PC-9 (cell line): ENCODE data around the gene RNF148.

Source experiments
- EZH2 ChIP-seq: fragments of 200-600 bp; sonication (generic); IDR thresholded peaks from 2 replicates; pipeline ENCODE4 v1.8.0; 2017; ENCODE audit warnings: antibody characterized with exemption, low read depth
- TF ChIP-seq, protein P1 (sequence below): fragments of 200-600 bp; sonication (generic); conservative IDR thresholded peaks from 2 replicates; pipeline ENCODE4 v1.6.1; 2017; ENCODE audit warnings: mixed run types, antibody characterized with exemption, mild to moderate bottlenecking, moderate library complexity

DNA sequence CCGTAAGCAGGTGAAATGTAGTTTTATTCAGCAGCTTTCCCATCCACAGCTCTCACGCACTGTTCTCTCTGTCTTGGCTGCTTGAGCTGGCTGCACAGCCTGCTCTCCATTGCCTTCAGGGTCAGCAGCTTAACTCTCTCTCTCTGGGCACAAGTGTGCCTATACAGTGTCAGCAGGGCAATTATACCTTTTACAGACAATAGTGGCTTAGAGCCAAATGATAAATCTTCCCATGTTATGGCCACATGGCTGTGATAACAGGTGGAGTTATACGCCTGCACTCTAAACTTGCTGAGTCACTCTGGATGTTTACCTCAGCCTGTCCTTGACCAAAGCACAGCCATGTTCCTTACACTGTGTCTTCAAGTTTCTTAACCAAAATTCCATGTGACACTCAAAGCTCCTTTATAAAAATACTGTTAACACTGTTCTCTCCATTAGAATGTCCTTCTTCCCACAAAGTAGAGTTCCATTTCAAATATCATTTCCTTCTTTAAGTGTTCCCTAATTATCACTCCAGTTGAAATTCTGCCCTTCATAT lies 9.9 kb downstream of the RNF148 start:
- TF ChIP-seq, protein P1, sequence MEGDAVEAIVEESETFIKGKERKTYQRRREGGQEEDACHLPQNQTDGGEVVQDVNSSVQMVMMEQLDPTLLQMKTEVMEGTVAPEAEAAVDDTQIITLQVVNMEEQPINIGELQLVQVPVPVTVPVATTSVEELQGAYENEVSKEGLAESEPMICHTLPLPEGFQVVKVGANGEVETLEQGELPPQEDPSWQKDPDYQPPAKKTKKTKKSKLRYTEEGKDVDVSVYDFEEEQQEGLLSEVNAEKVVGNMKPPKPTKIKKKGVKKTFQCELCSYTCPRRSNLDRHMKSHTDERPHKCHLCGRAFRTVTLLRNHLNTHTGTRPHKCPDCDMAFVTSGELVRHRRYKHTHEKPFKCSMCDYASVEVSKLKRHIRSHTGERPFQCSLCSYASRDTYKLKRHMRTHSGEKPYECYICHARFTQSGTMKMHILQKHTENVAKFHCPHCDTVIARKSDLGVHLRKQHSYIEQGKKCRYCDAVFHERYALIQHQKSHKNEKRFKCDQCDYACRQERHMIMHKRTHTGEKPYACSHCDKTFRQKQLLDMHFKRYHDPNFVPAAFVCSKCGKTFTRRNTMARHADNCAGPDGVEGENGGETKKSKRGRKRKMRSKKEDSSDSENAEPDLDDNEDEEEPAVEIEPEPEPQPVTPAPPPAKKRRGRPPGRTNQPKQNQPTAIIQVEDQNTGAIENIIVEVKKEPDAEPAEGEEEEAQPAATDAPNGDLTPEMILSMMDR = no peak
- no peak for TF ChIP-seq EZH2
